ENCODE results near the gene RAB37. TPM values are rescaled to one million over a fixed set of nuclear protein-coding genes. Genes with fewer than 3 reads are reported as not detected.

Gene RAB37
- total and polyA plus RNA-seq, 2 of the 13 experiments (the other 11 are each of a cell fraction or from before 2014, with no cell fraction given), result 0.91 to 3.7 TPM

DNA sequence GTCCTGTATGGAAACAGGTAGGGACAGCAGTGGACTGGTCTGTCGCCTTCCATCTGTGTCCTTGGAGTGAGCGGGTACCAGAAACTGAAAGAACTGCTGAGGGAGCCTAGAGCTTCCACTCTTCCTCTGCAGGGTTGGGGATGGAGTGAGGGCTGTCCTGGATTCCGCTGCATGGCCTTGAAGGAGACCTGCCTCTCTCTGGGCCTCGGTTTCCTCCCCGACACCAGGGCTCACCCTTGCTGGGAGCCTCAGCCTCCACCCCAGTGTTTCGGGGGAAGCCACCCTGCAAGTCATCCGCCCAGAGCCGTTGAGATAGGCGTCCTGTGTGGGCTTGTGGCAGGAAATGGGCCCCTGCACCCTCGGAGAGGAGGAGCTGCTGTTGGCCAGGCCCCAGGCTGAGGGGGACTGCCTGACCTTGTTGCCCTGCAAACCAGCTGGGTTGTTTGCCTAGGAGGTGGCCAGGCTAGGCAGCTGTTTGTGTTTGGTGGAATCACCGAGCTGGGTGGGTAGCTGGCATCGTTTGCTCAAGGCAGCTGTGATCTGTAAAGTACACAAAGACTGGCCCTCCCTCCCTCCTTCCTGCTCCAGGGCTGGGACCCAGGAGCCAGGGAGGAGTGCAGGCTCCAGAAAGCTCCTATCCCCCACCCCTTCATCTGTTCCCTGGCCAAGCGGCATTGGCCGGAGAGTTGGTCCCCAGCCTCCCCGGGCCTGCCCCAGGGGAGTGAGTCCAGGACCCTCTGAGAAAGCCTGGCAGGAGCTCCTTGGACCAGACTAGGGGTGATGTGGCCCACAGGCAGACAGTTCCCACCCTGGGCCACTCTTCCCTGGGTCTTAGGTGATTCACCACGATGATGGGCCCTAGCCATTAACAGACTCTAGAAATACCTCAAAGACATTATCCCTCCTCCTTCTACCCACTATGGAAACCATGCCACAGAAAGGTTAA is 1.3 kb downstream of the RAB37 start (continued):
- TF ChIP-seq, protein P1, sequence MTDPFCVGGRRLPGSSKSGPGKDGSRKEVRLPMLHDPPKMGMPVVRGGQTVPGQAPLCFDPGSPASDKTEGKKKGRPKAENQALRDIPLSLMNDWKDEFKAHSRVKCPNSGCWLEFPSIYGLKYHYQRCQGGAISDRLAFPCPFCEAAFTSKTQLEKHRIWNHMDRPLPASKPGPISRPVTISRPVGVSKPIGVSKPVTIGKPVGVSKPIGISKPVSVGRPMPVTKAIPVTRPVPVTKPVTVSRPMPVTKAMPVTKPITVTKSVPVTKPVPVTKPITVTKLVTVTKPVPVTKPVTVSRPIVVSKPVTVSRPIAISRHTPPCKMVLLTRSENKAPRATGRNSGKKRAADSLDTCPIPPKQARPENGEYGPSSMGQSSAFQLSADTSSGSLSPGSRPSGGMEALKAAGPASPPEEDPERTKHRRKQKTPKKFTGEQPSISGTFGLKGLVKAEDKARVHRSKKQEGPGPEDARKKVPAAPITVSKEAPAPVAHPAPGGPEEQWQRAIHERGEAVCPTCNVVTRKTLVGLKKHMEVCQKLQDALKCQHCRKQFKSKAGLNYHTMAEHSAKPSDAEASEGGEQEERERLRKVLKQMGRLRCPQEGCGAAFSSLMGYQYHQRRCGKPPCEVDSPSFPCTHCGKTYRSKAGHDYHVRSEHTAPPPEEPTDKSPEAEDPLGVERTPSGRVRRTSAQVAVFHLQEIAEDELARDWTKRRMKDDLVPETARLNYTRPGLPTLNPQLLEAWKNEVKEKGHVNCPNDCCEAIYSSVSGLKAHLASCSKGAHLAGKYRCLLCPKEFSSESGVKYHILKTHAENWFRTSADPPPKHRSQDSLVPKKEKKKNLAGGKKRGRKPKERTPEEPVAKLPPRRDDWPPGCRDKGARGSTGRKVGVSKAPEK (CRISPR knock-in tag; IDR thresholded peaks at IDR 0.05; ENCODE audit: borderline replicate concordance), result no peak
- TF ChIP-seq, protein P2, sequence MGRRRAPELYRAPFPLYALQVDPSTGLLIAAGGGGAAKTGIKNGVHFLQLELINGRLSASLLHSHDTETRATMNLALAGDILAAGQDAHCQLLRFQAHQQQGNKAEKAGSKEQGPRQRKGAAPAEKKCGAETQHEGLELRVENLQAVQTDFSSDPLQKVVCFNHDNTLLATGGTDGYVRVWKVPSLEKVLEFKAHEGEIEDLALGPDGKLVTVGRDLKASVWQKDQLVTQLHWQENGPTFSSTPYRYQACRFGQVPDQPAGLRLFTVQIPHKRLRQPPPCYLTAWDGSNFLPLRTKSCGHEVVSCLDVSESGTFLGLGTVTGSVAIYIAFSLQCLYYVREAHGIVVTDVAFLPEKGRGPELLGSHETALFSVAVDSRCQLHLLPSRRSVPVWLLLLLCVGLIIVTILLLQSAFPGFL (CRISPR knock-in tag; IDR thresholded peaks at IDR 0.05), result no peak
- TF ChIP-seq, protein P3, sequence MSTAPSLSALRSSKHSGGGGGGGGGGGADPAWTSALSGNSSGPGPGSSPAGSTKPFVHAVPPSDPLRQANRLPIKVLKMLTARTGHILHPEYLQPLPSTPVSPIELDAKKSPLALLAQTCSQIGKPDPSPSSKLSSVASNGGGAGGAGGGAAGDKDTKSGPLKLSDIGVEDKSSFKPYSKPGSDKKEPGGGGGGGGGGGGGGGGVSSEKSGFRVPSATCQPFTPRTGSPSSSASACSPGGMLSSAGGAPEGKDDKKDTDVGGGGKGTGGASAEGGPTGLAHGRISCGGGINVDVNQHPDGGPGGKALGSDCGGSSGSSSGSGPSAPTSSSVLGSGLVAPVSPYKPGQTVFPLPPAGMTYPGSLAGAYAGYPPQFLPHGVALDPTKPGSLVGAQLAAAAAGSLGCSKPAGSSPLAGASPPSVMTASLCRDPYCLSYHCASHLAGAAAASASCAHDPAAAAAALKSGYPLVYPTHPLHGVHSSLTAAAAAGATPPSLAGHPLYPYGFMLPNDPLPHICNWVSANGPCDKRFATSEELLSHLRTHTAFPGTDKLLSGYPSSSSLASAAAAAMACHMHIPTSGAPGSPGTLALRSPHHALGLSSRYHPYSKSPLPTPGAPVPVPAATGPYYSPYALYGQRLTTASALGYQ (CRISPR knock-in tag; IDR thresholded peaks at IDR 0.05), result no peak
- TF ChIP-seq MYNN (CRISPR knock-in tag; IDR thresholded peaks at IDR 0.05; ENCODE audit: low read depth) (no peak; the same call in 1 of the 2 replicates), KLF13 (CRISPR knock-in tag; IDR thresholded peaks at IDR 0.05) (no peak), GATAD1 (CRISPR knock-in tag; IDR thresholded peaks at IDR 0.05) (peak; percentile 59; the same call in 1 of the 2 replicates), ZNF207 (IDR thresholded peaks at IDR 0.05; ENCODE audit: borderline replicate concordance) (no peak), CEBPB (IDR thresholded peaks at IDR 0.05; ENCODE audit: borderline replicate concordance, low read depth, low read length) (no peak), KLF9 (CRISPR knock-in tag; IDR thresholded peaks at IDR 0.05; ENCODE audit: low read depth) (no peak), ZNF543 (CRISPR knock-in tag; IDR thresholded peaks at IDR 0.05) (no peak)
- TF ChIP-seq, protein P4, sequence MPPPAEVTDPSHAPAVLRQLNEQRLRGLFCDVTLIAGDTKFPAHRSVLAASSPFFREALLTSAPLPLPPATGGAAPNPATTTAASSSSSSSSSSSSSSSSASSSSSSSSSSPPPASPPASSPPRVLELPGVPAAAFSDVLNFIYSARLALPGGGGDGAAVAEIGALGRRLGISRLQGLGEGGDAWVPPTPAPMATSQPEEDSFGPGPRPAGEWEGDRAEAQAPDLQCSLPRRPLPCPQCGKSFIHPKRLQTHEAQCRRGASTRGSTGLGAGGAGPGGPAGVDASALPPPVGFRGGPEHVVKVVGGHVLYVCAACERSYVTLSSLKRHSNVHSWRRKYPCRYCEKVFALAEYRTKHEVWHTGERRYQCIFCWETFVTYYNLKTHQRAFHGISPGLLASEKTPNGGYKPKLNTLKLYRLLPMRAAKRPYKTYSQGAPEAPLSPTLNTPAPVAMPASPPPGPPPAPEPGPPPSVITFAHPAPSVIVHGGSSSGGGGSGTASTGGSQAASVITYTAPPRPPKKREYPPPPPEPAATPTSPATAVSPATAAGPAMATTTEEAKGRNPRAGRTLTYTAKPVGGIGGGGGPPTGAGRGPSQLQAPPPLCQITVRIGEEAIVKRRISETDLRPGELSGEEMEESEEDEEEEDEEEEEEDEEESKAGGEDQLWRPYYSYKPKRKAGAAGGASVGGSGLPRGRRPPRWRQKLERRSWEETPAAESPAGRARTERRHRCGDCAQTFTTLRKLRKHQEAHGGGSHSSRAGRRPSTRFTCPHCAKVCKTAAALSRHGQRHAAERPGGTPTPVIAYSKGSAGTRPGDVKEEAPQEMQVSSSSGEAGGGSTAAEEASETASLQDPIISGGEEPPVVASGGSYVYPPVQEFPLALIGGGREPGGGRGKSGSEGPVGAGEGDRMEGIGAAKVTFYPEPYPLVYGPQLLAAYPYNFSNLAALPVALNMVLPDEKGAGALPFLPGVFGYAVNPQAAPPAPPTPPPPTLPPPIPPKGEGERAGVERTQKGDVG (CRISPR knock-in tag; IDR thresholded peaks at IDR 0.05; ENCODE audit: borderline replicate concordance), result no peak; the same call in 1 of the 2 replicates

Measured in HepG2 (cell line).